HG03457 (cell line): ENCODE data around the gene ZFP2.

ENCODE experiments used
- ATAC-seq: cut with Tn5 transposase; IDR thresholded peaks from one replicate; pipeline ENCODE4 v1.9.1; 2021; ENCODE audit warnings: moderate number of reproducible peaks; ENCODE audit not compliant: unreplicated experiment

Gene ZFP2

DNA sequence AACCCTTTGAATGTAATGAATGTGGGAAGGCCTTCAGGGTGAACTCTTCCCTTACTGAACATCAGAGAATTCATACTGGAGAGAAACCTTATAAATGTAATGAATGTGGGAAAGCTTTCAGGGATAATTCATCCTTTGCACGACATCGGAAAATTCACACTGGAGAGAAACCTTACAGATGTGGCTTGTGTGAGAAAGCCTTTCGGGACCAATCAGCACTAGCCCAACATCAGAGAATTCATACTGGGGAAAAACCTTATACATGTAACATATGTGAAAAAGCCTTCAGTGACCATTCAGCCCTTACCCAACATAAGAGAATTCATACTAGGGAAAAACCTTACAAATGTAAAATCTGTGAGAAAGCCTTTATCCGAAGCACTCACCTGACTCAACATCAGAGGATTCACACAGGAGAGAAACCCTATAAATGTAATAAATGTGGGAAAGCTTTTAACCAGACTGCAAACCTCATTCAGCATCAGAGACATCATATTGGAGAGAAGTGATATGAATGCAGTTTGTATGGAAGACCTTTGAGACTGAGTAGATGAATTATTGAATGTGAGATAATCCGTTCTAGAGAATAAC is 69.8 kb downstream of the ZFP2 start:
- ATAC-seq: no peak

DNA sequence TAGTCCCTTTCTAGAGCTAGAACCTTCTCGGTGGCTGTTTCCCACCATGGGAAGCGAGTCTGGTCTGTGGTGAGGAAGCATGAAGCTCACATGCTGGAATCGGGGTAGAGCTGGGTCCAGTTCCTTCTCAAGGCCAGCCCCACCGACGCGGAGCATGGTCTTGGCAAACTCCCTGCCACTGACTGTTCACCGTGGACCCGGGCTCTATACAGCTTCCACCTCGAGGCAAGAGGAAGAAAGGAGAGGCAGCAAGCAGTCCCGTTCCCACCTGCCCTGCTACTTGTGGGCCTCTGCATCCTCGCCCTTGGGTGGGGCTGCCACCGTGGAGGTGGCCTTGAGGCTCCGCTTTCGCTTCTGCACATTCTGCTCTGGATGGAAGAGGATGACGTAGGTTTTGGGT is 85.7 kb downstream of the ZFP2 start:
- ATAC-seq: no peak
